Measurements from ENCODE around the gene CHST6.
"Not testable (repeated sequence)": the region's sequence is repeated elsewhere in the genome, so short reads cannot be mapped to it uniquely, and the experiment has no call there.

The CHST6 gene

DNA sequence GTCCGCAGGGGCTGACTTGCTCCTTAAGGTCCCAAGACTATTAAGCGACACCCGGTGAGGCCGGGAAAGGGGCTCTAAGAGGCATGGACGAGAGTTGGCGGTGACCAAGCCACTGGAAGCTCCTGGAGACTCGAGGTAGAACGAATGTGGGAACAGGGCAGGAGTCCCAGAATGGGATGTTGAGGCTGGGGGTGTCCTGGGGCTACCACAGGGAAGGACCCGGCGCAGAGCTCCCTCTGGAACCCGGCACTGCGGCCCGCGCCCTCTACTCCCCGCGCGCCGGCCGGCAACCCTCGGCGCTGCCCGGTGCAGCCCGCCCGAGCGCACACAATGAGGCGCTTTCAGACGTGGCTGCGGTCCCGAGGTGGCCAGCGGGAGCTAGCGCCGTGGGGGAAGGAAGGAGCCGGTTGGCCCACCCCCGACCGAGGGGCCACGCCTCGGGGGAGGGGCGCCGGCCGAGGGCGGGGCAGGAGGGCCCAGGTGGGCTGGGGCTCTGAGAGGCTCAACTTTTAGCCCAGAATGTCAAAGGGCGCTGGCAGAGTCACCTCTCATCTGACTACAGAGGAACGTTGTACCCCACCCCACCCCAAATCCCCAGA lies at the start of gene CHST6:
Gene CHST6 (minus strand): TSS at position 366 of the 599 bp plus-strand sequence. CDS start 15,613 bp downstream, outside the sequence.
- DNase-seq (ENCODE audit: low read depth in 2 of 2) = peak in 1 of 2 donors; percentile 5

- not testable (repeated sequence) for DNase-seq (ENCODE audit: low read depth in 2 of 2)
Measured at GRCh38 chr16:75542462-75542861, 47.2 kb upstream of the CHST6 start.

- no peak for DNase-seq (ENCODE audit: low read depth in 2 of 2)
Measured at GRCh38 chr16:75541236-75541635, 46.0 kb upstream of the CHST6 start.

GRCh38 chr16:75538882-75539565 lies 43.8 kb upstream of the CHST6 start:
- not testable (repeated sequence) for DNase-seq (ENCODE audit: low read depth in 2 of 2)

- no peak for DNase-seq (ENCODE audit: low read depth in 2 of 2)
Measured at GRCh38 chr16:75537776-75538175, 42.5 kb upstream of the CHST6 start.

DNA sequence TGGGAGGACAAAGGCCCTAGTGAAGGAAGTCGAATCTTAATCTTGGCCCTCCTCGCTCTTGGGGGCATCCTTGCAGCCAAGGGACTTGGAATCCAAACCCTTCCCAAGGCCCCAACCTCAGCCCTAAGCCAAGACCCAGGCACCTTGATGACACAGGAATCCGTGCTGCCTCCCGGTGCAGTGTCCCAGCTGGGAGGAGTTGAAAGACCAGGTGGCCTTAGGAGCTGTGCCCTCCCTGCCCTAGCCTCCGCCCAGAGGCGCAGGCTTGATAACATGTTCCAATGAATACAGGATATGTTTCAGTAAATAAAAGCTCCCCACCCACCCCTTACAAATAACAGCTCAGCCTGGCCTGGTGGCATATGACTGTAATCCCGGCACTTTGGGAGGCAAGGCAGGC lies 40.7 kb upstream of the CHST6 start, which contains the start of gene CHST5:
Gene CHST5 (minus strand): TSS at position 208 of the 400 bp plus-strand sequence. CDS start 5,724 bp downstream, outside the sequence.
- no peak for DNase-seq (ENCODE audit: low read depth in 2 of 2)

DNA sequence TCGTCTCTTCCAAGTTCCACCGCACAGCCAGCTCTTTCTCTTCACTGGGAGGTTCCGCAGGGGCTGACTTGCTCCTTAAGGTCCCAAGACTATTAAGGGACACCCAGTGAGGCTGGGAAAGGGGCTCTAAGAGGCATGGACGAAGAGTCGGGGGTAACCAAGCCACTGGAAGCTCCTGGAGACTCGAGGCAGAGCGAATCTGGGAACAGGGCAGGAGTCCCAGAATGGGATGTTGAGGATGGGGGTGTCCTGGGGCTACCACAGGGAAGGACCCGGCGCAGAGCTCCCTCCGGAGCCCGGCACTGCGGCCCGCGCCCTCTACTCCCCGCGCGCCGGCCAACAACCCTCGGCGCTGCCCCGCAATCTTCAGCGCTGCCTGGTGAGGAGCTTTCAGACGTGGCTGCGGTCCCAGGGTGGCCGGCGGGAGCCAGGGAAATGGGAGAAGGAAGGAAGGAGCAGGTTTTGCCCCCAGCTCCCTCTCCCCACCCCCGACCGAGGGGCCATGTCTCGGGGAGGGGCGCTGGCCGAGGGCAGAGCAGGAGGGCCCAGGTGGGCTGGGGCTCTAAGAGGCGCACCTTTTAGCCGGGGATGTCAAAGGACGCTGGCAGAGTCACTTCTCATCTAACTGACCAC lies 40.1 kb upstream of the CHST6 start:
- DNase-seq (ENCODE audit: low read depth in 2 of 2) = no peak

DNA sequence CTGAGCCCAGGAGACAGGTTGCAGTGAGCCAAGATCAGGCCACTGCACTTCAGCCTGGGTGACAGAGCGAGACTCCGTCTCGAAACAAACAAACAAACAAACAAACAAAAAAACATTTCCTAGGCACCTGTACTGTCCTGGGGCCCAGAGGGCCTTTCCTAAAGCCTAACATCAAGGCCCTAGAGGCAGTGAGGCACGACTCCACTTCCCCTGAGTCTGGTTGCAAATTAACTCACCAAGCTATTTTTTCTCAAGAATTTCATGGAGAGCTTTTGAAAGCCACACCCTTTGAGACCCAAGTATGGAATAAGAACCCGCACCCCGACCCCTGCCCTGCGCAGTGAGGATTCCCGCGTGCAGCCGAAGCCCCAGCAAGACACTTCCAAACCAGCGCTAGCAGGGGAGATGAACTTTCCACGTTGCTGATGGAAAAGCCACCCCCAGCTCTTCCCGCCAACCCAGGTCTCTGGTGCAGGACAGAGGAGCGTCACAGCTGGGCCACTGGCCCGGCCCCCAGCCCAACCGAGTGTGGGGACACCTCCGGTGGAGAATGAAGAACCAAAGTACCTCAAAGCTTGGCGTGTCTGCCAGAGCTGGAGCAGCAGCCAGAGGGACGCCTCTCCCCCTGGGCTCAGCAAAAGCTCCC lies 39.4 kb upstream of the CHST6 start:
- no peak for DNase-seq (ENCODE audit: low read depth in 2 of 2)

- no peak for DNase-seq (ENCODE audit: low read depth in 2 of 2)
Measured at GRCh38 chr16:75532791-75533190, 37.5 kb upstream of the CHST6 start.

GRCh38 chr16:75532142-75532765 lies 37.0 kb upstream of the CHST6 start:
- no peak for DNase-seq (ENCODE audit: low read depth in 2 of 2)

GRCh38 chr16:75529959-75530358 lies 34.7 kb upstream of the CHST6 start:
- DNase-seq (ENCODE audit: low read depth in 2 of 2) = no peak

GRCh38 chr16:75529056-75529905 lies 34.0 kb upstream of the CHST6 start:
- no peak for DNase-seq (ENCODE audit: low read depth in 2 of 2)

DNA sequence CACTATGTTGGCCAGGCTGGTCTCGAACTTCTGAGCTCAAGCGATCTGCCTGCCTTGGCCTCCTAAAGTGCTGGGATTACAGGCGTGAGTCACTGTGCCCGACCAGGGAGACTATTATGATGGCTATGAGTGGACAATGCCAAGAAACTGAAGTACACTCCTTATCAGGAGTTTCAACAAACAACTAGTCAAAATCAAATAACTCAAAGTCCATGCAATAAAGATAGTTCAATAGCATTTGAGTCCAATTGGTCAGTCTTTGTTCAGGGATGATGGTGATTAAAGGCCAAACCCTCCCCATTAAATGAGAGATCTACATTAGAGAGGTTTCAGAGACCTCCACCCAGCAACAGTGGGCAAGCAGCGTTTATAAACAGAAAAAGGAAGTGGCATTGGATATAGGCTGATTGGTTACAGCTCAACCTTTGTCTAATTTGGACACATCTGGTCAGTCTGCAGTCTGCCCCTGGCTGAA lies 32.6 kb upstream of the CHST6 start:
- no peak for DNase-seq (ENCODE audit: low read depth in 2 of 2)

DNA sequence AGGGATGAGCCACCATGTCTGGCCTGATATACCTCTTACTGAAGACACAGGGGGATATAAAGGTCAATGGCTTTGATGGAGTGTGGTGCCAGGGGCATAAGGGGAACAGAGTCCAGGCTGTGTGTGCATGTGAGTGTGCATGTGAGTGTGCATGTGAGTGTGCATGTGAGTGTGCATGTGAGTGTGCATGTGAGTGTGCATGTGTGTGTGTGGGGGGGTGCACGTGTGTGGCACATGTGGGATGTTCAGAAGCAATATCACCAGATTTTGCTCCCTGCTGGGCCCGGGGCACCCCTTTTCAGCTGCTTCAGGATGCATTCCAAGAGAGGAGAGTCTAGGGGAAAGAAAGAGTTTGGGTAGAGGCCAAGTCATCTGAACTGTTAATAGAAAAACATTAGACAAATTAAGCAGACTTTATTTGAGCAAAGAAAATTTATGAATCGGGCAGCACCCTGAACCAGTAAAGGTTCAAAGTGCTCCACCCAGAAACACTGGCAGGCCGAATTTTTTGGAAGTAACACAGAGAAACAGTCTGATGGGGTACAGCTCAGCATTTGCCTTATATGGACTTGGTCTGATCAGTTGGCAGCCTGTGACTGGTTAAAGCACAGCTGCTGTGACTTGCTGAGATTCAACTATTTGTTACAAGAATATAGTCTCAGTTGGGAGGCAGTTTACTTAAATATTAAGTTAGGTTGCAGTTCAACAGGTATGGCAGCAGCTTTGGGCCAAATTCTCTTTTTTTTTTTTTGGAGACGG lies 31.0 kb upstream of the CHST6 start:
- DNase-seq (ENCODE audit: low read depth in 2 of 2) = no peak

- no peak for DNase-seq (ENCODE audit: low read depth in 2 of 2)
Measured at GRCh38 chr16:75519175-75519574, 23.9 kb upstream of the CHST6 start.

GRCh38 chr16:75516189-75516966 lies 21.1 kb upstream of the CHST6 start:
- peak in 1 of 2 donors; percentile 14 for DNase-seq (ENCODE audit: low read depth in 2 of 2)

- no peak for DNase-seq (ENCODE audit: low read depth in 2 of 2)
Measured at GRCh38 chr16:75514296-75514695, 19.1 kb upstream of the CHST6 start.

DNA sequence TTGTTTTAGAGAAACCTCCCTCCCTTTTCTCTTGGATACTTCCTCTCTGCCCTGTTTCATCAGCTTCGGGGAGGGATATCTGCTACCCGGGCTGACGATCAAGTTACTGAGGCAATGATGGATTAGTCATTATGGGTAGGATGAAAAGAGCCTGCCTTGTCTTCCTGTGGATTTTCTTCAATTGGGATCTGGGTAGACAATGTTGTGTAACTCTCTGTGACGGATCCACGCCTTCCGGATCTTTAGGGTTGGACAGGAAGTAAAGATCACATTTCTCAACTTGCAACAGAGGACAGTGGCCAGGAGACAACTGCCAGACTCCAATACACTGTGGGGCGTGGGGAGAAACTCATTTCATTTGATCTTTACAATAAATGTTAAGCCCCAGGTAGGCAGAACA lies 11.3 kb upstream of the CHST6 start:
- no peak for DNase-seq (ENCODE audit: low read depth in 2 of 2)

DNA sequence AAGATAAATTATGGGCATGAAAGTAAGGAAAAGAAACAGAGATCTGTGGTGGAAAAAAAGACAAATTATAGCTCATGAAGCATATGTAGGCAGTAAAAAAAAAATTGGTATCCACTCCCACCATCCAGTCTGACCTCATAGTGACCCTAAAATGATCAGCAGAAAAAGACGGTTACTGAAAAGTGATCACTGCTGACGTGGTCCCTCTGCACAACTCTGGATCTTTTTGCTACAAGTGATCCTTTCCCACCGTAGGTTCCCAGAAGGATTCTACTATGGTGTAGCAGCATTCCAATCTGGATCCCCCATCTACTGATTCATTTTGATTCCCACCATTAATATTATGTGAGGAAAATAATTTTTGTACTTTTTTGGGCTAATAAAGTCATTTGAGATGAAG lies 10.9 kb upstream of the CHST6 start:
- no peak for DNase-seq (ENCODE audit: low read depth in 2 of 2)
